ENCODE measurements around the gene LRP5.

The LRP5 gene

DNA sequence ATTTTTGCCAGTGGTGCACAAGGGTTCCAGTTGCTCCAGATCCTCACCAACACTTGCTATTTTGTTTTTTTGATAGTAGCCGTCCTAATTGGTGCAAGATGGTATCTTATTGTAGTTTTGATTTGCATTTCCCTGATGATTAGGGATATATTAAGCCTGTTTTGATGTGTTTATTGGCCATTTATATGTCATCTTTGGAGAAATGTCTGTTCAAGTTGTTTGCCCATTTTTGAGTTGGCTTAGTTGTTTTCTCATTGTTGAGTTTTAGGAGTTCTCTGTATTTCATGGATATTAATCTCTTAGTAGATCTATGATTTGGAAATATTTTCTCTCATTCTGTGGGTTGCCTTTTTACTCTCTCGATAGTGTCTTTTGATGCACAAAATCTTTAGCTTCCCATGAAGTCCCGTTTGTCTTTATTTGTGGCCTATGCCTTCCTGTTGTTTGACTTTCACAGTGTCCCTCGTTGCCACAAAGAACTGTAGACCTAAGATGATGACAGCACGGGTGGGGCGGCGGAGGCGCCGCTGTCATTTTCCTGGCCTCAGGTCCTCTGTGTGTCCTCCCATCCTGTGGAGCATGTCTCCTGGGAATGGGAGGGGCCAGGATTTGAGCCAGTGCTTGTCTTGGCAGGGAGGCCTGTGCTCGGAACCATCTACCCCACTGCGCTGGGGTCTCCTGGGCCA is 33.5 kb downstream of the LRP5 start:
- DNase-seq (ENCODE audit: low read depth in 1 of 2, low spot score in 1 of 2) = no peak

DNA sequence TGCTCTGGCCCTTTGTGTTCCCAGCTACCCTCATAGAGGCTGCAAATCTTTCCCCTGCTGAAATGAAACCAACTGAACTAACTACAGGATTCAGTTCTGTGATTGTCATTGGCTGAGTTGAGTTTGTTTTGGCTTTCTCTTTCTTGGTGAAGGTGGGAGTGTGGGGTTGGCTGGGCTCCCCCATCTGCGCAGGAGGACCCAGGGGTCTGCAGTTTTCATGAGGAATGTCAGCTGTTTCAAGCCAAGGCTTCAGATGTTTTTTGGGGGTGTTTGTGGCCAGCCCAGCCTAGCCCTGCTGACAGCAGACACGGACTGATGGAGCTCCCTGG is 34.0 kb downstream of the LRP5 start:
- DNase-seq (ENCODE audit: low read depth in 1 of 2, low spot score in 1 of 2) = no peak

DNA sequence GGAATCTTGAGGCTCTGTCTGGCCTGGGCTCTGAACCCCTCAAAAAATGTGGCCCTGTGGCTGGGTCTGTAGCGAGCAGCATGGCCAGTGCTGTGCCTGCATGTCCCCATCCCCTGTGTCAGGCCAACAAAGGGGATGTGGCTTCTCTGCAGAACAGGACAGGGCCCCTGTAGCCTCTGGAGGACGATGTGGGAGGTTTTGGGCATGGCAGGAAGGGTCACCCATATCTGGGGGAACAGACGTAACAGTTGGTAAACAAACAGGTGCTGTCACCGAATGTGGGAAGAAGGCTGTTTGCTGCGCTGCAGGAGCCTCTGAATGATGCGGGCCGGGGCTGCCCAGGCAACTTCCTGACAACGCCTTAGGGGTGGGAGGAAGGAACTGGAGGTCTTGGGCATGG is 35.0 kb downstream of the LRP5 start:
- DNase-seq (ENCODE audit: low read depth in 1 of 2, low spot score in 1 of 2) = no peak

DNA sequence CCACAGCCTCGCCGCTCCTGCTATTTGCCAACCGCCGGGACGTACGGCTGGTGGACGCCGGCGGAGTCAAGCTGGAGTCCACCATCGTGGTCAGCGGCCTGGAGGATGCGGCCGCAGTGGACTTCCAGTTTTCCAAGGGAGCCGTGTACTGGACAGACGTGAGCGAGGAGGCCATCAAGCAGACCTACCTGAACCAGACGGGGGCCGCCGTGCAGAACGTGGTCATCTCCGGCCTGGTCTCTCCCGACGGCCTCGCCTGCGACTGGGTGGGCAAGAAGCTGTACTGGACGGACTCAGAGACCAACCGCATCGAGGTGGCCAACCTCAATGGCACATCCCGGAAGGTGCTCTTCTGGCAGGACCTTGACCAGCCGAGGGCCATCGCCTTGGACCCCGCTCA is 35.5 kb downstream of the LRP5 start:
- no peak for DNase-seq (ENCODE audit: low read depth in 1 of 2, low spot score in 1 of 2)

DNA sequence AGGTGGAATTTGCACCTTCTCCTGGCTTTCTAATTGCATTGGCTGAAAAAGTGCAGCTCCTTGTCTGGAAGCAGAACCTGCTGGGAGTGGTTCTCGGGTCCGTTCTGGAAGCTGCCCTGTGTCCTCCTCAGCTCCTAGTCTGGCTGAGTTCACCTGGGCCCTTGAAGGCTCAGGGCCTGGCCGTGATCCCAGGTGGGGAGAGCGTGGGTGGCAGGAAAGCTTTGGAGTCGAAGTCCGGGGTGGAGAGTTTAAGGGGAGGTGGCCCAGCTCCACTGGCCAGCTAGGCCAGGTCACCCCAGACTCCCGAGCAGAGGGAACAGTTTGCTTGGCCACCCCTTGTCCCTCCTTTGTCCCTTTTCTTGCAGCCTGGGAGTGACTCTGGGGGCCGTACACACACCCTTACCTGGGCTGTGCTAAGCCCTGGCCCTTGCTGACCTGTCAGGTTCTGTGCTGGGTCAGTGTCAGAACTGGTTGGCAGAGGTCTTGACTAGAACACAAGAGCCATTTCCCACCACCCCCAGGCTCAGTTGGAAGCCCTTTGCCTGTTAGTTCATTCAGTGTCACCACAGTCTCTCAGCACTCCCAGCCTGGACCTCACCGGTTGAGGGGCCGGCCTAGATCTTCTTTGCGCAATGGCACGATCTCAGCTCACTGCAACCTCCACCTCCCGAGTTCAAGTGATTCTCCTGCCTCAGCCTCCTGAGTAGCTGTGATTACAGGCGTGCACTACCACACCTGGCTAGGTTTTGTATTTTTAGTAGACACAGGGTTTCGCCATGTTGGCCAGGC is 37.3 kb downstream of the LRP5 start:
- no peak for DNase-seq (ENCODE audit: low read depth in 1 of 2, low spot score in 1 of 2)

DNA sequence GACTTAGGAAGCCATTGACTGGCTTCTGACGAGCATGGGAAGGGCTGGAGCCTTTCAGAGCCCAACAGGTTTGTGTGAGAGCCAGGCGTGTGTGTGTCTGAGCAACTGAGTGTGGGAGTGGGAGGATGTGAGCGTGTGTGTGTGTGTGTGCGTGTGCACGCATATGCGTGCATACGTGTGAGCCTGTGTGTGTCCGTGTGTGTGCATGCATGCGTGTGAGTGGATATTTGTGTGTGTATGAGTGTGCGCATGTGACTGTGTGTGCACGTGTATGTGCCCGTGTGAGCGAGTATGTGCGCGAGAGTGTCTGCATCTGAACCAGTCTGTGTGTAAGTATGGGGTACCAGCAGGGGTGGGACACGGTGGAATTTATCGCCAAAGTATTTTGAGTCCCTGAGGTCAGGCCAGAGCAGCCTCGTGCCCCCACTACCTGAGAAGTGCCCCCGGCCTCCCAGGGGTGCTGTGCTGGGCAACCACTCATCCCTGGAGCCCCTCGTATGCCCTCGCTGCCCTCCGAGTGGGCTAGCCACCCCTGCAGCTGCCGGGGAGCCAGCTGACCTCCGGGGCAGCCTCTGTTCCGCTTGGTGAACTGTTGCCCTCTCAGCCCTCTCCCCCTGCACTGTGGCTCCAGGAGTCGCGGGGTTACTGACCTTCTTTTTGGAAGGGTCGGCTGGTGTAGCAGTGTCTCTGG is 38.5 kb downstream of the LRP5 start:
- DNase-seq (ENCODE audit: low read depth in 1 of 2, low spot score in 1 of 2) = no peak

DNA sequence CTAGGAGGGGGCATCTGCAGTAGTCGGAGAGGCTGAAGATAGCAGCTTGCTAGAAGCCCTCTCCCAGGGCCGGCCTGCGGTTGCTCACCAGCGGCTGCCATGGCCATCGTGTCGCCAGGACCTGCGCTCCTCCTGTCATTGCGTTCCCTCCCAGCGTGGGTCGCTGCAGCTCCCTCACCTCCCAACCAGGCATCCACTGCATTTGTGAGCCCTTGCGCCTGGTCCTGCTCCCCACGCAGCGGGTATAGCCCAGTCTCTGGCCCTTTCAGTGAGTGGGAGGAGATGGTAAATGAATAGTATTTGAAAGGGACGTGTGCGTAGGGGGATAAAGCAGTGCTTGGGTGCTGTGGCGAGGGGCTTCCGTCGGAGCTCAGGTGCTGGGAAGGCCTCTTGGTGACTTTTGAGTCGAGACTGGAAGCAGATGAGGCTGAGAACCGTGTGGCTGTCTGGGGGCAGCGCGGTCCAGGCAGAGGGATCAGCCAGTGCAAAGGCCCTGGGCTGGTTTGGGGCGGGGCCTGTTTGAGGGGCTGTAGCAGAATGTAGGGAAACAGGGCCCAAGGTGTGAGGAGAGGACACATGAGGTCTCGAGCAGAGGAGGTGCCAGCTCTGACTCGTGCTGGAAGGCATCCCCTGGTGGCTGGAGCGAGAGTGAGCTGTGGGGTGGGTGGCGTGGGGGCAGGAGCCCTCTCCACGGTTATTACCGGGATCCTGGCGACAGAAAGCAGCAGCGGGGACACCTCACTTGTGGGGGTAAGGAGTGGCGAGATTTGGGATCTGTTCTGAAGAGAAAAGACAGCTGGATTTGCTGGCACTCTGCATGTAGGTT is 39.3 kb downstream of the LRP5 start:
- no peak for DNase-seq (ENCODE audit: low read depth in 1 of 2, low spot score in 1 of 2)

DNA sequence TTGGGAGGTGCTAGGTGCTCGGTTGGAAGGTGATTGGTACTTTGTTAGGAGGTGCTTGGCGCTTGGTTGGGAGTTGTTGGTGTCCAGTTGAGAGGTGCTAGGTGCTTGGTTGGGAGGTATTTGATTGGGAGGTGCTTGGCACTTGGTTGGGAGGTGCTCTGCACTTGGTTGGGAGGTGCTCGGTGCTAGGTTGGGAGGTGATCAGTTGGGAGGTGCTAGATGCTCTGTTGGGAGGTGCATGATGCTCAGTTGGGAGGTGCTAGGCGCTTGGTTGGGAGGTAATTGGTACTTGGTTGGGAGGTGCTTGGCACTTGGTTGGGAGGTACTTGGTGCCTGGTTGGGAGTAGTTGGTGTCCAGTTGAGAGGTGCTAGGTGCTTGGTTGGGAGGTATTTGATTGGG is 40.2 kb downstream of the LRP5 start:
- DNase-seq (ENCODE audit: low read depth in 1 of 2, low spot score in 1 of 2) = no peak

DNA sequence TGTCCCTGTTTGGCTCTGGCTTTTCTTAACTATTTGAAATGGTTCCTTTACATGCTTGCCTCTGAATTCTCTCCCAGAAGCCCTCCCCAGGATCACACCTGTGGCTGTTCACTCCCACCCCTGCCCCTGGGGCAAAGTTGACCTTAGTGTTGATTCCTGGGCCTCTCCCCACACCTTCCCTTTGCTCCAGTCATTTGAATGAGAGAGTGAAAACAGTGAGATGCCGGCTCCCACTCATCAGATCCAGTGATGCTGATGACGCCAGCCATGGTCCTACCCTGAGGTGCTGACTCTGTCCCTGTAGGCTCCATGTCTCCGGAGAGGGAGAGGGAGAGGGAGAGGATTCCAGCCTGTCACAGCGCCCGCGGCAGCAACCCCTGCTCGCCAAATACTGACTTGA is 40.7 kb downstream of the LRP5 start:
- DNase-seq (ENCODE audit: low read depth in 1 of 2, low spot score in 1 of 2) = no peak

DNA sequence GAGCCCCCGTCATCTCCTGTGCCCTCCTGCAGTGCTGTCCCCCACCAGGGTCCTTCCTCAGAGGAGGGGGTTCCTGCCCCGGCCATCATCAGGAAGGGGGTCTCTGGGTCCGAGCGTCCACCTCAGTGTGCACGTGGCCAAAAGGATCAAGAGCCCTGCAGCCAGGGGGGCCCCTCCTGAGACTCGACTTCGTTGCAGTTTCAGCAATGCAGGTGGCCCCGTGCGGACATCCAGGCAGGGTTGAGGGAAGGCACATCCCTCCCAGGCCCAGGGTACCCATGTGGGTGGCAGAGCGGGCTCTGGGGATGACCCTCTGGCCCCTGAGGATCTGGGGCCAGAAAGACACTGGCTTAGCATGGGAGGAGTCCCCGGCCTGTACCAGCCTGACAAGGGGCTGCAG is 41.3 kb downstream of the LRP5 start:
- no peak for DNase-seq (ENCODE audit: low read depth in 1 of 2, low spot score in 1 of 2)

DNA sequence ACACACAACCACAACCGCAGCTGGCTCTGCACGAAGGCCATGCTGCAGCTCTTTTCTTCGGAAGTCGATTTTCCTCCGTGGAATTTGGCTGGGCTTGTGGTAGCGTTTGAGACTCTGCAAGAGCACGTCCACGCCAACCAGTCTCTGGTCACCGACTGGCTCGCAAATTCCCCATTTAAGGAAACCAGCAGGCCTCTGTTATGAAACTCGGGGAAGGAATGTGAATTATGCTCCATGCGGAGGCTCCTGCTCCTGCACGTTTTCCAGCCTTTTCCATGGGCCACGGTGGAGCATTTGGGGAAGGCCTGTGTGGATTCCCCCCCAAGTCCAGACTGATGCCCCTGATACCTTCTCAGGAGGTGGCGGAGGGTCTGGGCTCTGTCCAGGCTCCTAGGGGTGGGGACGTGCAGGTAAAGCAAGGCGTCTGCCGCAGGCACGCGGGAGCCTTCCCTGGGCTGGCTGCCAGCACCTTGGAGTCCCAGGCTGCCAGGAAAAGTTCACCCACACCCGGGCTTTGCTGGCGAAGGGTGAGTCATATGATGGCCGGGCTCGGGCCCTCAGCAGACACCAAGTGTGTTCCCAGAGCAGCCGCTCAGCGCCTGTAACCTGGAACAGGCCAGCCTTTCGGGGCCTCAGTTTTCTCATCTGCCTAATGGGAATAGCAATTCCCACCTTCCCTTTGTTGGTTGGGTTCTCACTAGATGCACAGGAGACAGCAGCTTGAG is 41.9 kb downstream of the LRP5 start:
- DNase-seq (ENCODE audit: low read depth in 1 of 2, low spot score in 1 of 2) = no peak

DNA sequence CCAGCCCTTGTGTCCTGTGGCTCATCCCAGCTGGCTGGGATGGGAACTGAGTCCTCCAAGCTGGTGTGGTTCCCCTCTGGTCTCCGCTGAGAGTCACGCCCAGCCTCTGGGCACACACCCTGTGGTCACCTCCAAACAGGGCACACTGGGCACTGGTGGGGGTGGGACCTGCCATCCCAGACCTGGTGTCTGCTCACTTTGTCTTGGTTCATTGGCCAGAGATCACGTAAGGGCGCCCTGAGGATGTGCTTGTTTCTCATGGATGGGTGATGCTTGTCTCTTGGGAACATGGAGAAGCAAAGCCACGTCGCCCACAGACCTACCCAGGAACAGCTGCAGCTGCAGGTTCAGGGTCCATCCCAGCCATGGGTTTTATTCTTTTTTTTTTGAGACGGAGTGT is 43.1 kb downstream of the LRP5 start:
- DNase-seq (ENCODE audit: low read depth in 1 of 2, low spot score in 1 of 2) = no peak

DNA sequence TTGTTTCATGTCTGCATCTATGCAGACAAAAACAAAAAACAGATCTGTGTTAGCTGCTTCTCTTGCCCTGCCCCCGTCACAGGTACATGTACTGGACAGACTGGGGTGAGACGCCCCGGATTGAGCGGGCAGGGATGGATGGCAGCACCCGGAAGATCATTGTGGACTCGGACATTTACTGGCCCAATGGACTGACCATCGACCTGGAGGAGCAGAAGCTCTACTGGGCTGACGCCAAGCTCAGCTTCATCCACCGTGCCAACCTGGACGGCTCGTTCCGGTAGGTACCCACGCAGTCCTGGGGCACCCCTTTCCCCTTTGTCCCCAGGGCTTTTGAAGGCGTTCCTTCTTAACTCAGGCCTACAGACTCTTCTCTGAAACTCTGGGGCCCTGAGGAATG is 45.2 kb downstream of the LRP5 start:
- no peak for DNase-seq (ENCODE audit: low read depth in 1 of 2, low spot score in 1 of 2)

DNA sequence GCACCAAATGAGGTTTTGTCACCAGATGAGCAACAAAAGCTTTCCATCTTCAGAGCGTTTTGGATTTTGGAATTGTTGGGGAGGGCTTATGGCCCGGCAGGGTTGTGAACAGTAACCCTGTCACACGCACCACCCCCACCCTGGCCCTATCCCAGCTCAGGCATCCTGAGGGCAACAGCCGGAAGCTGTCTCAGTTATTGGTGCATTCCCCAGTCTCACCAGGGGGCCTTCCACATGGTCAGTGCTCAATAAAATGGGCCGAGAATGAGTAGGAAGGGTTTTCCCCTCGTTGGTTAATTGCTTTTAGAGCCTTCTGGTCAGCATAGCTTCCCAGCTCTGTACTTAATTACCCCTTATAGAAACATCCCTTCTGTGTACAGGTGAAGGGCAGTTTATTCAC is 46.0 kb downstream of the LRP5 start:
- DNase-seq (ENCODE audit: low read depth in 1 of 2, low spot score in 1 of 2) = no peak

DNA sequence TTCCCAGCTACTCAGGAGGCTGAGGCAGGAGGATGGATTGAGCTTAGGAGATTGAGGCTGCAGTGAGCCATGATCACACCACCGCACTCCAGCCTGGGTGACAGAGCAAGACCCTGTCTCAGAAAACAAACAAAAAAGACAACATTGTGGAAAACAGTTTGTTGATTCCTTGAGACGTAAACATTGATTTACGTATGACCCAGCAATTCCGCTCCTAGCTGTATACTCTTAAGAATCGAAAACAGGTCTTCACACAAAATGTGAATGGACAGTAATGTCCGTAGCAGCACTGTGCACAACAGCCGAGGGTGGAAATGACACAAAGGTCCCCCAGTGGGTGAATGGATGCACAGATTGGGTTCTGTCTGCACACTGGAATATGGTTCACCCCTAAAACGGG is 49.3 kb downstream of the LRP5 start:
- DNase-seq (ENCODE audit: low read depth in 1 of 2, low spot score in 1 of 2) = no peak

DNA sequence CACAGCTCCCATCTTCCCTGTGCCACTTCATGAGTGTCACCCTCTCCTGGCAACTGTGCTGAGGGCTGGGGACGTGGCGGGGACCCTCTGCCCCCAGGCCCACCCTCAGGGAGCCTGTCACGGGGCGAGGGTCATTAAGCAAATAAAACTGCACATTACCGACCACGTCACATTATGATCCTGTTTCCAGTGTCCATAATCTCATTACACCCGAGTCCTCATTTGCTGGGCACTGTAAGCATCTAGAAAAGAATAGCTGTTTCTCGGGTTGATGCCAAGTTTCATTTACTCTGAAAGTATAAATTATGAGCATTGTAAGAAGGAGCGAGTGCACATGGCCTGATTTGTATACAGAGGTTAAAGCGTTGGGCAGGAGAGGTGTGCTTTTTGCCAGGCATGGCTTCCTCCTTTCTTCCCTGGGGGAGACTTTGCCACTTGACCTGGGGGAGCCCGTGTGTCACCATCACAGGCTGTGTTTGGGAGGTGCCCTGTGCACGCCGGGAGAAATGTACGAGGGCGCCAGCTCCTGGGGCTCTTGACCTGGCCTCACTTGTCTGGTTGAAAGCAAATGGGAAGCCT is 50.5 kb downstream of the LRP5 start:
- DNase-seq (ENCODE audit: low read depth in 1 of 2, low spot score in 1 of 2) = no peak

DNA sequence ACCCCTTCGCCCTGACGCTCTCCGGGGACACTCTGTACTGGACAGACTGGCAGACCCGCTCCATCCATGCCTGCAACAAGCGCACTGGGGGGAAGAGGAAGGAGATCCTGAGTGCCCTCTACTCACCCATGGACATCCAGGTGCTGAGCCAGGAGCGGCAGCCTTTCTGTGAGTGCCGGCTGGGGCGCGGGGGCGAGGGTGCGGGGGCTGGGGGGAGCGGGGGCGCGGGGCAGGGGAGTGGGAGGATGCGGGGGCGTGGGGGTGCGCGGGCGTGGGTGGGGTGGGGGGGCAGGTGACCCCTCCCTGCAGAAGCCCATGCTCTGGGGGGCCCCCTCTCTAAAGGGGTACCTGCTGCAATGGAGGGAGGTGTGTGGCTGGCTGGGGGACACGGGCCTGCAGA is 51.4 kb downstream of the LRP5 start:
- DNase-seq (ENCODE audit: low read depth in 1 of 2, low spot score in 1 of 2) = no peak

DNA sequence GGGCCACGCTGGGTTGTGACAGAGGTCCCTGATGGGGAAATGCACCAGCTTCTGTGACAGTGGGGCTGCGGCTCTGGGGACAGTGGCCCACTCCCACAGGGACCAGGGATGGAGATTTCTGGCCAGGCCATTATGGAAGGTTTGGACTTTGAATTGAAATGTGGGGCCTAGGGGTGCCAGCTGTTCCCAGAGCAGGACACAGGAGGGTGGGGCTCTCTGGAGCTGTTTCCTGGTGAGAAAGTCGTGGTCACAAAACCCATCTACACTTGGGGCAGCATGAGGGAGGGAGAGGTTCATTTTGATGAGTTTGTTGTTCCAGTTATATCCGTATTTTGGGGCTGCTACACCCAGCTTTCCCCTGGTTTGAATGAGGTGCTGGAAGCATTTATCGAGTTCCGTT is 52.2 kb downstream of the LRP5 start:
- DNase-seq (ENCODE audit: low read depth in 1 of 2, low spot score in 1 of 2) = no peak

DNA sequence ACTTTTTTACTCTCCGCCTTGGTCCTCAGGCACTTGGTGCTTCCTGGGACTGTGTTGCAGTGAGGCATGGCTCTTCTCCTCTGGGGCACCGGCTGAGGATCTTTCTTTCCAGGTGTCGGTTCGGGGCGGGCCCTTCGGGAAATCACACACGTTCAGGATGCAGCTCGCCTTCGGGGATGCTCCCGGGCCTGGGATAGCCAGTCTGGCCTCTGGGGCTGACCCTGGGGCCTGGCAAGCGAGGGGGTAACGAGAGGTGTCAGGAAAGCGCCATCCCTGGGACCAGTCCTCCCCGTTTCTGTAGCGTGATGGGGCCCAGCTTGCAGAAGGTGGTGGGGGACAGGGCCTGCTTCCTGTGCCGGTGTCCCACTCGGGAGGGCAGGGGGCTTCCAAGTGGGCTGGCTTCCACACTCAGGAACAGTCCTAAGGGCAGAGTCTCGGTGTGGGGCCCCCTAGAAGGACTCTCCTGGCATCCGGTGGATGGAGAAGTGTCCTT is 53.6 kb downstream of the LRP5 start:
- no peak for DNase-seq (ENCODE audit: low read depth in 1 of 2, low spot score in 1 of 2)

DNA sequence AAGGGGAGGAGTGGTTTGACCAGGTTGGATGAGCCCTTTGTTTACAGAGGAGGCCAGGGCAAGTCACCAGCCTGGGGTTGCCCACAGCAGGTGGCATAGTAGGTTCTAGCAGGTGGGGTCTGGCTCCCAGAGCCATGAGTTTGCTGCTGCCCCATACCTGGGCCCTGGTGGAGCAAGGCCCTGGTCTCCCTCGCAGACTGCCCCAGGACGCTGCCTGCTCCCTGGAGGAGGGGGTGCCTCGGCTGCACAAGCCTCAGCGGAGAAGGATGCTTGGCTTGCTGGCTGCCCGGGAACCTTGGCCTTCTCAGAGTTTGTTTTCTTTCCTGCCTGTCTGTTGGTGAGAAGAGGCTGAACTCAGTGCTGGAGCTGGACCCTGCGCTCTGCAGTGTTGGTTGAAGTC is 54.9 kb downstream of the LRP5 start:
- no peak for DNase-seq (ENCODE audit: low read depth in 1 of 2, low spot score in 1 of 2)

DNA sequence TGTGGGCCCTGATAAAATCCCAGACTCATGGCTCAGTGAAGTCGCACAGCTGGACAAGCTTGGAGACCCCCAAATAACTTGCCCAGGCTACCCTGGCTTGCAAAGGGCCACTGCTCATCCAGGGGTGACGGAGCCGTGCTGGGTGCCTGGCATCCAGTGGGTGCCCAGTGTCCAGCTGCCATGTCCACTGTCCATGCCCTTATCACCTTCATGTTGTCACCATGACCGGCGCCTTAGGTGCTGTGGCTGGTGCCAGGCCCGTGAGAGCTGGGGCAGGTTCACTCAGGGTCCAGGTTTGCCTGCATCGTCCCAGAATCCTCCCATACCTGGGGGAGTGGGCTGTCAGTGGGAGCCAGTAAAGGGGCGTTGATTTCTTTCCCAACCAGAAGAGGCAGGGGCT is 57.4 kb downstream of the LRP5 start:
- no peak for DNase-seq (ENCODE audit: low read depth in 1 of 2, low spot score in 1 of 2)

All from stimulated activated CD4-positive, alpha-beta T cell treated with anti-CD3 and anti-CD28 coated beads, Interleukin-15, amount 100 ng/mL, for 1 hour (primary cell).